ENCODE measurements around the gene CELF4.

Gene CELF4

GRCh38 chr18:37496568-37496967 is 69.0 kb downstream of the CELF4 start:
- TF ChIP-seq POLR2AphosphoS5 (IDR thresholded peaks at IDR 0.05; ENCODE audit: low read depth) = no peak
- no peak for TF ChIP-seq REST (IDR thresholded peaks at IDR 0.05; ENCODE audit: insufficient replicate concordance, low read depth)
- no peak for TF ChIP-seq CTCF (IDR thresholded peaks at IDR 0.05; ENCODE audit: insufficient read depth, low read length)
- TF ChIP-seq GABPA (IDR thresholded peaks at IDR 0.05; ENCODE audit: low read depth) = no peak
- TF ChIP-seq SPI1 (IDR thresholded peaks at IDR 0.05; ENCODE audit: borderline replicate concordance, low read depth) = no peak
- Histone ChIP-seq H3K27me3 (ENCODE audit: insufficient read depth, poor library complexity, severe bottlenecking) (peaks cover 3% of the 10 kb centered on the region), H3K4me3 (replicated peaks; ENCODE audit: insufficient read depth, low read length) (no peak overlapping the region), H3K27ac (replicated peaks) (no peak overlapping the region)
- DNase-seq (ENCODE audit: low read depth in 1 of 2, low spot score in 1 of 2) = no peak

DNA sequence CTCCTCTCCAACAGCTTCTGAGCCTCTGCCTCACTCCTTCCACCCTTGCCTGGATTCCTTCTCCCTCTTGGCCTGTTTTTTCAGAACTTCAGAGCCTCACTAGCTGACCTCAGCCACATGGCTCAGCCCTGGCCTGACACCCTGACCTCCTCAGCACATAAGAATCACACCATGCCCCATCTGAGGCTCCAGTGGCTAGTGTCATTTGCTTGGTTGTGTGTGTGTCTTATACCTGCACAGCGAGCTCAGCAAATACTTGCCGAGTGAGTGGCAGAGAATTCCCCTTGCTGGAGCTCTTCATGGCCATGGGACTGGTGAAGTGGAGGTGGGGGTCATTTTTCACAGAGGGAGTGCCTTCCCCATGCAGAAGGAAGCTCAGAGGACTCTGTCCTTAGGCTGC is 70.2 kb downstream of the CELF4 start:
- H3K27ac ChIP-seq (replicated peaks) = no peak overlapping the region
- DNase-seq (ENCODE audit: low read depth in 1 of 2, low spot score in 1 of 2) = no peak
- peaks cover 6% of the 10 kb centered on the region for H3K27me3 ChIP-seq (ENCODE audit: insufficient read depth, poor library complexity, severe bottlenecking)
- no peak for TF ChIP-seq SPI1 (IDR thresholded peaks at IDR 0.05; ENCODE audit: borderline replicate concordance, low read depth)
- no peak for TF ChIP-seq REST (IDR thresholded peaks at IDR 0.05; ENCODE audit: insufficient replicate concordance, low read depth)
- H3K4me3 ChIP-seq (replicated peaks; ENCODE audit: insufficient read depth, low read length) = no peak overlapping the region

GRCh38 chr18:37494406-37494805 is 71.2 kb downstream of the CELF4 start:
- no peak overlapping the region for H3K27ac ChIP-seq (replicated peaks)
- H3K4me3 ChIP-seq (replicated peaks; ENCODE audit: insufficient read depth, low read length) = no peak overlapping the region
- no peak for TF ChIP-seq REST (IDR thresholded peaks at IDR 0.05; ENCODE audit: insufficient replicate concordance, low read depth)
- TF ChIP-seq SPI1 (IDR thresholded peaks at IDR 0.05; ENCODE audit: borderline replicate concordance, low read depth) = no peak
- TF ChIP-seq GABPA (IDR thresholded peaks at IDR 0.05; ENCODE audit: low read depth) = no peak
- no peak for TF ChIP-seq POLR2AphosphoS5 (IDR thresholded peaks at IDR 0.05; ENCODE audit: low read depth)
- TF ChIP-seq CTCF (IDR thresholded peaks at IDR 0.05; ENCODE audit: insufficient read depth, low read length) = no peak
- H3K27me3 ChIP-seq (ENCODE audit: insufficient read depth, poor library complexity, severe bottlenecking) = peaks cover 9% of the 10 kb centered on the region
- no peak for DNase-seq (ENCODE audit: low read depth in 1 of 2, low spot score in 1 of 2)
